Kidney (tissue), 14 donors: ENCODE measurements around the gene NHSL1. TPM values are rescaled to one million over a fixed set of nuclear protein-coding genes. Genes with fewer than 3 reads are reported as not detected.

Experiments used
- DNase-seq, 5 donors: peaks; one replicate each; pipeline ENCODE4 v3.0.0-alpha.2; 2013 to 2020
- FAIRE-seq: peaks from 2 replicates; lab custom pipeline; 2012; peaks lifted over from hg19 to GRCh38; lab: Jason Lieb, UNC
- H3K27ac ChIP-seq, 2 donors: one replicate each; pipeline ENCODE4 v1.7.0; 2013; ENCODE audit warnings: low read depth in 2 of 2, low read length in 2 of 2, inconsistent platforms in 1 of 2
- H3K27me3 ChIP-seq: one replicate; pipeline ENCODE4 v1.7.1; 2013; ENCODE audit warnings: low read length, inconsistent platforms; ENCODE audit not compliant: control insufficient read depth, insufficient read depth
- H3K36me3 ChIP-seq, 3 donors: one replicate each; pipeline versions ENCODE4 v1.7.0 to v1.7.1; 2013; ENCODE audit warnings: low read length in 3 of 3, control low read depth in 1 of 3, inconsistent platforms in 1 of 3; ENCODE audit not compliant: insufficient read depth in 3 of 3, control insufficient read depth in 2 of 3
- H3K4me1 ChIP-seq, 3 donors: one replicate each; pipeline versions ENCODE4 v1.7.0 to v1.7.1; 2013; ENCODE audit warnings: low read length in 3 of 3, inconsistent platforms in 1 of 3, low read depth in 1 of 3; ENCODE audit not compliant: control insufficient read depth in 2 of 3, insufficient read depth in 2 of 3
- H3K4me3 ChIP-seq, 3 donors: one replicate each; pipeline versions ENCODE4 v1.7.0 to v1.8.1; 2013; ENCODE audit warnings: low read length in 3 of 3, control low read depth in 1 of 3, inconsistent platforms in 1 of 3
- H3K9ac ChIP-seq, 3 donors: one replicate each; pipeline versions ENCODE4 v1.7.0 to v1.7.1; 2013; ENCODE audit warnings: low read length in 3 of 3, control low read depth in 1 of 3, inconsistent platforms in 1 of 3
- H3K9me3 ChIP-seq, 3 donors: one replicate each; pipeline versions ENCODE4 v1.7.0 to v1.7.1; 2013; ENCODE audit warnings: low read length in 3 of 3, control low read depth in 1 of 3, inconsistent platforms in 1 of 3; ENCODE audit not compliant: control insufficient read depth in 2 of 3, insufficient read depth in 1 of 3
- intact Hi-C: fragments of 100-400 bp; cut with DNase I; formaldehyde crosslinking; loops from one replicate; pipeline ENCODE4 v1.11.1; 2022
- polyA plus RNA-seq: library from polyadenylated mRNA; stranded (reverse); fragments of 350-450 nt; fragmentation: Illumina TruSeq; extraction: RNeasy Lipid Tissue Mini Kit (QIAGEN cat#74804); gene quantifications from one replicate; pipeline ENCODE4 v1.2.3, GENCODE V29; 2014; ENCODE audit warnings: low read depth, low replicate concordance; ENCODE audit not compliant: insufficient read depth
- total RNA-seq: library from RNA; stranded (reverse); fragmentation: NEBNext Ultra II Directional; extraction: Animal tissue kit (Norgen Biotek cat#: 25700); gene quantifications from one replicate; pipeline ENCODE4 v1.2.1, GENCODE V29; 2021
- TF ChIP-seq, protein P1 (sequence below): IDR thresholded peaks from 3 replicates; pipeline ENCODE4 v1.5.1; 2012; ENCODE audit warnings: mild to moderate bottlenecking, moderate library complexity, borderline replicate concordance; ENCODE audit not compliant: insufficient read depth; ENCODE audit errors: extremely low read depth
- donor health status: control.
- donor health status: control.
- donor health status: control.
- donor health status: control.
- donor health status: control.
- donor health status: DM: yes; HTN: yes; CAD: no.
- donor health status: Normal renal cell carcinoma (clear cell type).

The NHSL1 gene
- total and polyA plus RNA-seq, 2 donors from 2014 or later: 4.4 to 31.4 TPM

DNA sequence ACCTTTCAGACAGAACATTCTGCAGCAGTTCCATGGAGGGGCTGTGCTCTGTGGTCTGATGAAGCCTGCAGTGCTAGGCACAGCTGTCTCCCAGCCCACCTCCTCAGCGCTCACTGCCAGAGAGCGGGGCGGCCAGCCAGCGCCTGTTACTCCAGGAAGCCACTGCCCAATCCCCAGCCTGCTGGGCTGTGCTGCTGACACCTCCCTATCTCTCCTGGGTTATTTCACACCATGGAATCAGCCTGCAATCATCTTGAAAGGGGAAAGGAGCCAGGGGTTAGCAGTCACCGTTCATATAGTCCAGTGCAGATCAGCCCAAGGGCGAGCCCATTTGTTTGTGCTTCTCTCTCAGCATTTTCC is 46.3 kb upstream of the NHSL1 start:
- no peaks in the 10 kb centered on the region for H3K9me3 ChIP-seq
- FAIRE-seq (no peak), DNase-seq (peak; percentile 38 to 79 (median 42))
- no peaks in the 10 kb centered on the region for H3K27me3 ChIP-seq
- TF ChIP-seq, protein P1, sequence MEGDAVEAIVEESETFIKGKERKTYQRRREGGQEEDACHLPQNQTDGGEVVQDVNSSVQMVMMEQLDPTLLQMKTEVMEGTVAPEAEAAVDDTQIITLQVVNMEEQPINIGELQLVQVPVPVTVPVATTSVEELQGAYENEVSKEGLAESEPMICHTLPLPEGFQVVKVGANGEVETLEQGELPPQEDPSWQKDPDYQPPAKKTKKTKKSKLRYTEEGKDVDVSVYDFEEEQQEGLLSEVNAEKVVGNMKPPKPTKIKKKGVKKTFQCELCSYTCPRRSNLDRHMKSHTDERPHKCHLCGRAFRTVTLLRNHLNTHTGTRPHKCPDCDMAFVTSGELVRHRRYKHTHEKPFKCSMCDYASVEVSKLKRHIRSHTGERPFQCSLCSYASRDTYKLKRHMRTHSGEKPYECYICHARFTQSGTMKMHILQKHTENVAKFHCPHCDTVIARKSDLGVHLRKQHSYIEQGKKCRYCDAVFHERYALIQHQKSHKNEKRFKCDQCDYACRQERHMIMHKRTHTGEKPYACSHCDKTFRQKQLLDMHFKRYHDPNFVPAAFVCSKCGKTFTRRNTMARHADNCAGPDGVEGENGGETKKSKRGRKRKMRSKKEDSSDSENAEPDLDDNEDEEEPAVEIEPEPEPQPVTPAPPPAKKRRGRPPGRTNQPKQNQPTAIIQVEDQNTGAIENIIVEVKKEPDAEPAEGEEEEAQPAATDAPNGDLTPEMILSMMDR: no peak
- no peak overlapping the region for H3K9ac ChIP-seq
- intact Hi-C loops: no loop called here
- no peaks in the 10 kb centered on the region for H3K4me1 ChIP-seq
- H3K27ac ChIP-seq: peak overlapping the region; percentile 5 to 15
- H3K36me3 ChIP-seq: no peaks in the 10 kb centered on the region
- peak overlapping the region in 2 of 3 donors; percentile 8 to 31 for H3K4me3 ChIP-seq

GRCh38 chr6:138544501-138544900 is 45.2 kb upstream of the NHSL1 start:
- intact Hi-C loops: no loop called here
- DNase-seq: no peak
- Histone ChIP-seq H3K9me3 (no peaks in the 10 kb centered on the region), H3K4me1 (no peaks in the 10 kb centered on the region), H3K36me3 (no peaks in the 10 kb centered on the region), H3K9ac (no peak overlapping the region), H3K27me3 (no peaks in the 10 kb centered on the region), H3K4me3 (no peak overlapping the region), H3K27ac (no peak overlapping the region)
- TF ChIP-seq, protein P1: no peak
- no peak for FAIRE-seq

- FAIRE-seq: no peak
- no peaks in the 10 kb centered on the region for H3K4me1 ChIP-seq
Observed at GRCh38 chr6:138543657-138544056, 44.4 kb upstream of the NHSL1 start.

More at GRCh38 chr6:138543657-138544056, 44.4 kb upstream of the NHSL1 start:
- no peaks in the 10 kb centered on the region for H3K36me3 ChIP-seq
- no peak overlapping the region for H3K9ac ChIP-seq
- intact Hi-C loops: no loop called here
- H3K27me3 ChIP-seq: no peaks in the 10 kb centered on the region
- no peak overlapping the region for H3K4me3 ChIP-seq
- no peak overlapping the region for H3K27ac ChIP-seq
- H3K9me3 ChIP-seq: no peaks in the 10 kb centered on the region
- TF ChIP-seq, protein P1: no peak
- DNase-seq: no peak
